IMR-90 (cell line): Measurements from ENCODE around the gene SP140L. TPM values are rescaled to one million over a fixed set of nuclear protein-coding genes. Genes with fewer than 3 reads are reported as not detected.

Experiments
- ATAC-seq: fragments of 200-7000 bp; cut with Tn5 transposase; 2 replicates; pipeline ENCODE4 v1.9.1; 2020; ENCODE audit warnings: low read depth, mild to moderate bottlenecking, moderate library complexity
- BruUV-seq: library from RNA; stranded (reverse); fragments of 400-500 nt; replicated peaks from 2 replicates; lab custom pipeline; 2021; lab: Mats Ljungman, UMichigan
- CTCF ChIA-PET: fragments of 300-600 bp; formaldehyde crosslinking; extraction: SDS; loops from one replicate; lab custom pipeline; 2021; ENCODE audit warnings: antibody characterized with exemption; lab: Yijun Ruan, JAX
- POLR2A ChIA-PET: fragments of 300-600 bp; sonication (Branson Sonifier 250); formaldehyde crosslinking; loops from one replicate; lab custom pipeline; 2022; ENCODE audit warnings: antibody characterized with exemption; ENCODE audit not compliant: unreplicated experiment; lab: Charles Lee
- DNase-seq: peaks from one replicate; pipeline ENCODE4 v3.0.0; 2013
- H2AFZ ChIP-seq: replicated peaks from 2 replicates; pipeline ENCODE3; 2013; ENCODE audit warnings: low read length, mild to moderate bottlenecking; ENCODE audit not compliant: poor library complexity
- H2AK5ac ChIP-seq: 2 replicates; pipeline ENCODE4 v1.6.1; 2013; ENCODE audit warnings: low read depth, low read length, inconsistent platforms
- H2AK9ac ChIP-seq: replicated peaks from 2 replicates; pipeline ENCODE3; 2013; ENCODE audit warnings: mild to moderate bottlenecking, low read depth, low read length, moderate library complexity; ENCODE audit not compliant: poor library complexity
- H2BK120ac ChIP-seq: 2 replicates; pipeline ENCODE4 v1.6.1; 2013; ENCODE audit warnings: low read depth, low read length, inconsistent platforms
- H2BK15ac ChIP-seq: 3 replicates; pipeline ENCODE4 v1.6.1; 2013; ENCODE audit warnings: low read depth, low read length, inconsistent platforms
- H2BK20ac ChIP-seq: 2 replicates; pipeline ENCODE4 v1.6.1; 2013; ENCODE audit warnings: low read depth, mild to moderate bottlenecking, inconsistent platforms, low read length, moderate library complexity
- H2BK5ac ChIP-seq: 2 replicates; pipeline ENCODE4 v1.6.1; 2013; ENCODE audit warnings: mild to moderate bottlenecking, low read depth, low read length, inconsistent platforms; ENCODE audit not compliant: poor library complexity, severe bottlenecking
- H3K14ac ChIP-seq: replicated peaks from 2 replicates; pipeline ENCODE4 v1.6.1; 2013; ENCODE audit warnings: low read depth, low read length, inconsistent platforms
- H3K18ac ChIP-seq: 2 replicates; pipeline ENCODE4 v1.6.1; 2013; ENCODE audit warnings: low read depth, low read length, control low read depth
- H3K23ac ChIP-seq: 2 replicates; pipeline ENCODE4 v1.6.1; 2013; ENCODE audit warnings: low read depth, low read length, inconsistent platforms
- H3K27ac ChIP-seq: 2 replicates; pipeline ENCODE4 v1.5.1; 2013; ENCODE audit warnings: mild to moderate bottlenecking, control low read depth, low read length; ENCODE audit not compliant: insufficient read depth
- H3K27me3 ChIP-seq: 2 replicates; pipeline ENCODE4 v1.6.1; 2013; ENCODE audit warnings: low read length; ENCODE audit not compliant: control insufficient read depth, insufficient read depth
- H3K36me3 ChIP-seq: 2 replicates; pipeline ENCODE4 v1.6.1; 2013; ENCODE audit warnings: low read length, mixed read lengths; ENCODE audit not compliant: control insufficient read depth, insufficient read depth
- H3K4ac ChIP-seq: 2 replicates; pipeline ENCODE4 v1.6.1; 2013; ENCODE audit warnings: low read depth, low read length, inconsistent platforms
- H3K4me1 ChIP-seq: 2 replicates; pipeline ENCODE4 v1.6.1; 2013; ENCODE audit warnings: low read length, mixed read lengths; ENCODE audit not compliant: control insufficient read depth, insufficient read depth
- H3K4me2 ChIP-seq: 2 replicates; pipeline ENCODE4 v1.6.1; 2013; ENCODE audit warnings: low read depth, mild to moderate bottlenecking, control low read depth, low read length, moderate library complexity
- H3K4me3 ChIP-seq: 2 replicates; pipeline ENCODE4 v1.5.1; 2013; ENCODE audit warnings: low read depth, mild to moderate bottlenecking, control low read depth, low read length, moderate library complexity; ENCODE audit not compliant: insufficient read depth
- H3K56ac ChIP-seq: 2 replicates; pipeline ENCODE4 v1.6.1; 2013; ENCODE audit warnings: low read length, inconsistent platforms; ENCODE audit not compliant: insufficient read depth; ENCODE audit errors: extremely low read depth
- H3K79me1 ChIP-seq, 2 experiments: 2 replicates each; pipeline ENCODE4 v1.6.1; 2013; ENCODE audit warnings: low read length in 2 of 2, inconsistent platforms in 1 of 2, low read depth in 1 of 2
- H3K9ac ChIP-seq: 2 replicates; pipeline ENCODE4 v1.6.1; 2013; ENCODE audit warnings: low read depth, low read length, control low read depth
- H3K9me1 ChIP-seq: 2 replicates; pipeline ENCODE4 v1.6.1; 2013; ENCODE audit warnings: low read length, inconsistent platforms; ENCODE audit not compliant: insufficient read depth
- H3K9me3 ChIP-seq: 2 replicates; pipeline ENCODE4 v1.6.1; 2013; ENCODE audit warnings: low read length; ENCODE audit not compliant: control insufficient read depth, insufficient read depth
- H4K20me1 ChIP-seq: 2 replicates; pipeline ENCODE4 v1.6.1; 2013; ENCODE audit warnings: low read length, inconsistent platforms; ENCODE audit not compliant: insufficient read depth
- H4K5ac ChIP-seq: 2 replicates; pipeline ENCODE4 v1.6.1; 2013; ENCODE audit warnings: mild to moderate bottlenecking, low read depth, low read length, control low read depth
- H4K8ac ChIP-seq, 2 experiments: 2 replicates each; pipeline ENCODE4 v1.6.1; 2013; ENCODE audit warnings: low read depth in 2 of 2, low read length in 2 of 2, control low read depth in 1 of 2, inconsistent platforms in 1 of 2
- H4K91ac ChIP-seq: 2 replicates; pipeline ENCODE4 v1.6.1; 2013; ENCODE audit warnings: low read depth, low read length, inconsistent platforms; ENCODE audit not compliant: insufficient read depth
- MAZ ChIP-seq: IDR thresholded peaks from 2 replicates; pipeline ENCODE4 v1.6.1; 2012; ENCODE audit warnings: low read depth, mild to moderate bottlenecking, low read length, improper control_type of control experiment, moderate library complexity, borderline replicate concordance
- MXI1 ChIP-seq: IDR thresholded peaks from 2 replicates; pipeline ENCODE4 v1.6.1; 2012; ENCODE audit warnings: low read depth, mild to moderate bottlenecking, low read length, moderate library complexity, borderline replicate concordance
- RAD21 ChIP-seq: IDR thresholded peaks from 2 replicates; pipeline ENCODE4 v1.6.1; 2012; ENCODE audit warnings: low read length, improper control_type of control experiment
- RFX5 ChIP-seq: IDR thresholded peaks from 2 replicates; pipeline ENCODE4 v1.8.0; 2012; ENCODE audit warnings: low read depth, mild to moderate bottlenecking, low read length, moderate library complexity
- WGBS, 2 experiments: methylation state at CpG; one replicate each; pipeline versions ENCODE4 v1.1.5 to v1.1.7; 2013; ENCODE audit warnings: missing lambda C conversion rate in 2 of 2; ENCODE audit not compliant: insufficient read length in 1 of 2; ENCODE audit errors: extremely low coverage in 2 of 2; 5-methylcytosine and 5-hydroxymethylcytosine counted together
- dilution Hi-C: fragments of 300-500 bp; cut with HindIII; formaldehyde crosslinking; loops from one replicate; pipeline ENCODE4 v1.14.3; 2018; ENCODE audit warnings: low sequenced_read_pairs; ENCODE audit not compliant: unreplicated experiment
- in situ Hi-C: fragments of 300-500 bp; cut with MboI; formaldehyde crosslinking; loops from 3 replicates; pipeline ENCODE4 v1.14.3; 2019; ENCODE audit warnings: low sequenced_read_pairs, inconsistent platforms, mixed read lengths
- intact Hi-C: fragments of 100-400 bp; cut with micrococcal nuclease; formaldehyde crosslinking; loops from 2 replicates; pipeline ENCODE4 v1.10.0; 2022
- polyA plus RNA-seq, 3 experiments: library from polyadenylated mRNA; depleted of rRNA; stranded (reverse); fragments of >200 nt; gene quantifications; 2 replicates each; pipeline ENCODE4 v1.2.3, GENCODE V29; 2012; ENCODE audit warnings: low replicate concordance in 1 of 3
- total RNA-seq: library from RNA; depleted of rRNA; stranded (reverse); fragments of >200 nt; gene quantifications from 2 replicates; pipeline ENCODE4 v1.2.3, GENCODE V29; 2012

Gene SP140L
- total and polyA plus RNA-seq, 2 of the 4 experiments (the other 2 are of a cell fraction): 5.4 to 11.2 TPM

GRCh38 chr2:230413479-230413878, 86.5 kb downstream of the SP140L start:
- Histone ChIP-seq H4K5ac (no peak overlapping the region), H4K91ac (no peak overlapping the region), H3K4ac (no peak overlapping the region), H2BK5ac (no peak overlapping the region), H2AFZ (no peak overlapping the region), H3K4me1 (peaks cover 13% of the 10 kb centered on the region), H2AK9ac (no peak overlapping the region), H3K36me3 (no peaks in the 10 kb centered on the region), H2BK120ac (no peak overlapping the region), H3K9me3 (no peaks in the 10 kb centered on the region), H3K4me2 (no peak overlapping the region), H3K23ac (no peak overlapping the region), H3K14ac (no peak overlapping the region), H2BK20ac (no peak overlapping the region), H2AK5ac (no peak overlapping the region), H3K18ac (no peak overlapping the region), H3K9ac (no peak overlapping the region), H3K56ac (no peak overlapping the region), H3K27me3 (no peaks in the 10 kb centered on the region), H3K27ac (no peak overlapping the region), H3K4me3 (no peak overlapping the region), H3K9me1 (peaks cover 18% of the 10 kb centered on the region), H3K79me1 (peaks cover 10 to 36% of the 10 kb centered on the region in 2 experiments; a peak in 2 of 4 replicates), H4K20me1 (no peaks in the 10 kb centered on the region), H2BK15ac (no peak overlapping the region), H4K8ac (no peak overlapping the region)
- dilution Hi-C loops: no loop called here
- ATAC-seq: no peak
- ChIA-PET CTCF (no interaction called here), POLR2A (no interaction called here)
- WGBS, 2 experiments: no CpG with 5 or more reads among the region's 3 CpGs
- no TSS peak for BruUV-seq
- in situ Hi-C loops: loop anchor here (25.0 kb wide), 1 partner anchor 399 kb away; no protein-coding TSS in a partner anchor
- DNase-seq: no peak
- intact Hi-C loops: loop anchor here (5.0 to 10.0 kb wide), 2 partner anchors 199 kb away; partner anchors contain the start of gene SP110
- TF ChIP-seq MAZ (no peak), RAD21 (no peak), MXI1 (no peak), RFX5 (no peak)
